HG03432 (cell line): ENCODE results near the gene EDA.

Experiments used
- ATAC-seq: cut with Tn5 transposase; IDR thresholded peaks from one replicate; pipeline ENCODE4 v1.9.1; 2021; ENCODE audit warnings: mild to moderate bottlenecking, moderate library complexity; ENCODE audit not compliant: unreplicated experiment

The EDA gene

GRCh38 chrX:69615779-69616456 is at the start of gene EDA:
EDA (plus strand) TSS chrX:69616113.
- peak; percentile 91 for ATAC-seq

GRCh38 chrX:69568828-69569227 is 47.1 kb upstream of the EDA start:
- no peak for ATAC-seq

- no peak for ATAC-seq
These were observed 18.5 kb upstream of the EDA start for GRCh38 chrX:69597399-69597798.

- ATAC-seq, result no peak
These were observed 15.7 kb upstream of the EDA start for GRCh38 chrX:69600182-69600581.

GRCh38 chrX:69603566-69604194 is 12.2 kb upstream of the EDA start:
- ATAC-seq, result no peak

GRCh38 chrX:69605521-69605920 is 10.4 kb upstream of the EDA start:
- no peak for ATAC-seq

- no peak for ATAC-seq
These were observed 8.3 kb upstream of the EDA start for GRCh38 chrX:69607616-69608015.

- no peak for ATAC-seq
These were observed 2.0 kb upstream of the EDA start for GRCh38 chrX:69613946-69614345.

GRCh38 chrX:69614886-69615285 is 1.0 kb upstream of the EDA start:
- no peak for ATAC-seq

GRCh38 chrX:69615342-69615741 is 571 bp upstream of the EDA start:
- no peak for ATAC-seq

GRCh38 chrX:69616457-69617203 is 717 bp downstream of the EDA start:
- peak; percentile 7 for ATAC-seq

GRCh38 chrX:69618803-69619202 is 2.9 kb downstream of the EDA start:
- ATAC-seq, result no peak

- no peak for ATAC-seq
These were observed 10.2 kb downstream of the EDA start for GRCh38 chrX:69626129-69626528.

- no peak for ATAC-seq
These were observed 11.8 kb downstream of the EDA start for GRCh38 chrX:69627744-69628143.

GRCh38 chrX:69630147-69630546 is 14.2 kb downstream of the EDA start:
- ATAC-seq, result no peak

- no peak for ATAC-seq
These were observed 48.8 kb downstream of the EDA start for GRCh38 chrX:69664693-69665092.

- no peak for ATAC-seq
These were observed 54.2 kb downstream of the EDA start for GRCh38 chrX:69670001-69670555.

- ATAC-seq, result no peak
These were observed 59.0 kb downstream of the EDA start for GRCh38 chrX:69674891-69675290.

- no peak for ATAC-seq
These were observed 89.9 kb downstream of the EDA start for GRCh38 chrX:69705818-69706217.

GRCh38 chrX:69718102-69718501 is 102.2 kb downstream of the EDA start:
- ATAC-seq, result no peak

GRCh38 chrX:69724307-69724706 is 108.4 kb downstream of the EDA start:
- ATAC-seq, result no peak

- no peak for ATAC-seq
These were observed 124.4 kb downstream of the EDA start for GRCh38 chrX:69740317-69740716.
